ENCODE results near the gene FBLN7. TPM values are rescaled to one million over a fixed set of nuclear protein-coding genes. Genes with fewer than 3 reads are reported as not detected.

FBLN7 gene
- total and polyA plus RNA-seq, 2 of the 8 experiments (the other 6 are each of a cell fraction or from before 2014, with no cell fraction given): 0.30 to 0.77 TPM

GRCh38 chr2:112174383-112174782 is 36.2 kb downstream of the FBLN7 start:
- no peak overlapping the region for H3K4me3 ChIP-seq (ENCODE audit: extremely low read depth in 1 of 4, insufficient read depth in 2 of 4, low read depth in 3 of 4, low read length in 4 of 4)

More at GRCh38 chr2:112174383-112174782, 36.2 kb downstream of the FBLN7 start:
- Histone ChIP-seq H3K56ac (replicated peaks; ENCODE audit: insufficient read length, low read depth, low read length) (no peak overlapping the region), H3K27ac (ENCODE audit: low read depth, low read length) (no peak overlapping the region), H3K79me1 (ENCODE audit: low read depth, low read length) (no peaks in the 10 kb centered on the region), H2BK20ac (ENCODE audit: low read length) (no peak overlapping the region), H2AK5ac (ENCODE audit: low read depth, low read length) (no peak overlapping the region), H4K20me1 (replicated peaks in 1 of 2; ENCODE audit: control insufficient read depth in 1 of 2, insufficient read depth in 2 of 2, low read length in 2 of 2) (no peaks in the 10 kb centered on the region), H3K14ac (ENCODE audit: insufficient read length) (no peak overlapping the region), H3K4me2 (ENCODE audit: insufficient read depth in 1 of 2, low read depth in 2 of 2, low read length in 2 of 2) (no peak overlapping the region), H2AFZ (ENCODE audit: low read length) (no peak overlapping the region), H4K91ac (replicated peaks; ENCODE audit: insufficient read length, low read length) (no peak overlapping the region), H3K36me3 (ENCODE audit: control insufficient read depth in 2 of 4, insufficient read depth in 4 of 4, low read length in 3 of 4) (no peaks in the 10 kb centered on the region), H2BK12ac (ENCODE audit: low read depth, low read length) (no peak overlapping the region), H3K23me2 (ENCODE audit: low read depth, low read length) (no peaks in the 10 kb centered on the region), H3K9ac (replicated peaks in 1 of 4; ENCODE audit: extremely low read depth in 1 of 4, low read depth in 3 of 4, low read length in 3 of 4) (no peak overlapping the region), H4K5ac (ENCODE audit: insufficient read length, low read depth, low read length) (no peak overlapping the region), H2BK120ac (replicated peaks; ENCODE audit: low read depth, low read length) (no peak overlapping the region), H4K8ac (ENCODE audit: extremely low read depth, insufficient read depth, low read length) (no peak overlapping the region), H3K27me3 (replicated peaks in 1 of 4; ENCODE audit: control insufficient read depth in 3 of 4, extremely low read depth in 1 of 4, insufficient read depth in 3 of 4, low read length in 3 of 4) (no peaks in the 10 kb centered on the region), H2BK15ac (ENCODE audit: low read length) (no peak overlapping the region), H3K23ac (ENCODE audit: insufficient read length) (no peak overlapping the region), H3K4ac (replicated peaks; ENCODE audit: insufficient read length, low read depth, low read length) (no peak overlapping the region), H3K4me1 (replicated peaks in 1 of 4; ENCODE audit: control insufficient read depth in 3 of 4, insufficient read depth in 4 of 4, low read length in 3 of 4) (no peaks in the 10 kb centered on the region), H3K79me2 (ENCODE audit: control insufficient read depth in 1 of 2, insufficient read depth in 2 of 2, low read length in 2 of 2) (no peaks in the 10 kb centered on the region), H2BK5ac (ENCODE audit: low read depth, low read length) (no peak overlapping the region), H3K9me3 (ENCODE audit: insufficient read depth in 2 of 2, low read depth in 1 of 2, low read length in 1 of 2) (no peaks in the 10 kb centered on the region), H3K18ac (ENCODE audit: extremely low read depth, low read length) (no peak overlapping the region)
- 83% methylated on average over 4 of the region's 4 CpGs; no CpG with 5 or more reads in 1 of the 2 experiments for WGBS, 2 experiments (ENCODE audit: extremely low coverage in 1 of 2, insufficient coverage in 1 of 2, insufficient read length in 1 of 2, insufficient replicate concordance in 2 of 2, low coverage in 1 of 2, low lambda C conversion rate in 2 of 2, missing lambda C conversion rate in 1 of 2)
- POLR2A ChIA-PET (ENCODE audit: partially characterized antibody): no interaction called here
- TF ChIP-seq USF2 (IDR thresholded peaks at IDR 0.05; ENCODE audit: low read length) (no peak), CHD2 (IDR thresholded peaks at IDR 0.05; ENCODE audit: low read length) (no peak), GTF2F1 (IDR thresholded peaks at IDR 0.05; ENCODE audit: borderline replicate concordance, low read depth, low read length) (no peak), MAX (IDR thresholded peaks at IDR 0.05) (no peak), SP2 (IDR thresholded peaks at IDR 0.05; ENCODE audit: low read length) (no peak), SP1 (IDR thresholded peaks at IDR 0.05; ENCODE audit: low read depth, low read length) (no peak), HDAC2 (IDR thresholded peaks at IDR 0.05; ENCODE audit: borderline replicate concordance in 1 of 2, low read depth in 2 of 2, low read length in 2 of 2) (no peak)
- FAIRE-seq (no peak), DNase-seq (ENCODE audit: low read depth in 1 of 2, low spot score in 2 of 2) (no peak)
- CTCF ChIA-PET (ENCODE audit: partially characterized antibody): interaction anchor here (1.1 to 1.5 kb wide), 3 partner anchors 18 to 255 kb away, joined by 3 to 5 read pairs (median 4); no protein-coding TSS in a partner anchor

All from H1 (cell line).